Endothelial cell (in vitro differentiated cells): ENCODE measurements around the gene SLC2A2. TPM values are rescaled to one million over a fixed set of nuclear protein-coding genes. Genes with fewer than 3 reads are reported as not detected.

Experiments used
- DNase-seq: peaks from one replicate; pipeline ENCODE4 v3.0.0; 2021; ENCODE audit warnings: low spot score
- H3K27ac Mint-ChIP-seq: one replicate; pipeline ENCODE4 v1.8.0; 2021; ENCODE audit warnings: mixed read lengths, inconsistent platforms; ENCODE audit not compliant: unreplicated experiment
- H3K27me3 Mint-ChIP-seq: one replicate; pipeline ENCODE4 v1.8.0; 2021; ENCODE audit warnings: mild to moderate bottlenecking, moderate library complexity, mixed read lengths, inconsistent platforms; ENCODE audit not compliant: unreplicated experiment
- H3K36me3 Mint-ChIP-seq: one replicate; pipeline ENCODE4 v1.8.0; 2021; ENCODE audit warnings: mild to moderate bottlenecking, low read depth, mixed read lengths, inconsistent platforms; ENCODE audit not compliant: unreplicated experiment
- H3K4me1 Mint-ChIP-seq: one replicate; pipeline ENCODE4 v1.8.0; 2021; ENCODE audit warnings: mild to moderate bottlenecking, mixed read lengths, inconsistent platforms; ENCODE audit not compliant: unreplicated experiment
- H3K4me3 Mint-ChIP-seq: one replicate; pipeline ENCODE4 v1.8.0; 2021; ENCODE audit warnings: mild to moderate bottlenecking, mixed read lengths, inconsistent platforms; ENCODE audit not compliant: unreplicated experiment
- H3K9me3 Mint-ChIP-seq: one replicate; pipeline ENCODE4 v1.8.0; 2021; ENCODE audit warnings: mixed read lengths, inconsistent platforms; ENCODE audit not compliant: unreplicated experiment
- long read RNA-seq: library from polyadenylated mRNA; unstranded; transcript quantifications from one replicate; pipeline ENCODE4 v2.0.0, GENCODE V29; 2020; ENCODE audit not compliant: unreplicated experiment
- total RNA-seq: library from RNA; stranded (reverse); fragmentation: NEBNext Ultra II Directional; extraction: Animal tissue kit (Norgen Biotek cat#: 25700); gene quantifications from one replicate; pipeline ENCODE4 v1.2.1, GENCODE V29; 2021; ENCODE audit not compliant: unreplicated experiment
- TF ChIP-seq, protein P1 (sequence below): fragments of 200-600 bp; sonication (generic); IDR thresholded peaks from one replicate; pipeline ENCODE4 v1.5.0; 2021; ENCODE audit warnings: antibody characterized with exemption; ENCODE audit not compliant: unreplicated experiment

Gene SLC2A2
- not detected for total RNA-seq
- long read RNA-seq, result 0 reads

DNA sequence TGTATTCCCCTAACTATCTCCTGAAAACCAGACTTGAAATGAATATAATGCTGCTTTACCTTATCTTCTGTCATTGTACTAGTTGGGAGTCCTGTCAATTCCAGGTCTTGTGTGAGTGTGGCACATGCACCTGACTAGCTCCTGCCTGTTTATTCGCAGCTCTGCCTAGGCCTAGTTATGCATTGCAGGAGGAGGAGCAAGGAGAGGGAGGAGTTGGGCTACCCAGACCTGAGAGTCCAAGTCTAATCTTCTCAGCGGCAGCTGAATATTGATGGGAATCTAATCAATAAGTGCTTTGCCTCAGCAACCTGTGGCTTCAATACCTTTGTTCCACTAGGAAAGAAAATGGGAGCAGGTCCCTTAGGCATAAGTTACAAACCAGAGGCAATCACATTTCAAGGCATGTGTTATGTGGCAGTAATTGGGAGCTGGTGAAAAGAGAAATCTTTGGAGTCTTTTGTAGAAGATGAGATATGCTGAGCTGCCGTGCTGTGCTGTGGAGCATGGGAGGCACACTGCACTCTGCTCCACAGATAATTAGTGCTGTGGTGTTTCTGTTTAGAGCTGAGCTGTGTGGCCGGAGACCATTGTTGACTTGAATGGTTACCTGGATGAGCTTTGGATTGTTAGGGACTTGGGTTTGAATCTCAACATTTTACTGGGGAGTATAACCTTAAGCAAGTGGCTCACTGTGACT lies at the start of gene SLC2A2:
SLC2A2 (minus strand) TSS at position 124 of the 697 bp plus-strand sequence; CDS start at position 74, 50 bp downstream.
- Mint-ChIP-seq H3K27me3 (peaks cover 1% of the 10 kb centered on the region), H3K27ac (no peak within 1 kb of the TSS), H3K9me3 (no peaks in the 10 kb centered on the region), H3K4me1 (peaks cover 2% of the 10 kb centered on the region), H3K36me3 (no peaks in the 10 kb centered on the region), H3K4me3 (no peak within 1 kb of the TSS)
- no peak for DNase-seq
- TF ChIP-seq, protein P1, sequence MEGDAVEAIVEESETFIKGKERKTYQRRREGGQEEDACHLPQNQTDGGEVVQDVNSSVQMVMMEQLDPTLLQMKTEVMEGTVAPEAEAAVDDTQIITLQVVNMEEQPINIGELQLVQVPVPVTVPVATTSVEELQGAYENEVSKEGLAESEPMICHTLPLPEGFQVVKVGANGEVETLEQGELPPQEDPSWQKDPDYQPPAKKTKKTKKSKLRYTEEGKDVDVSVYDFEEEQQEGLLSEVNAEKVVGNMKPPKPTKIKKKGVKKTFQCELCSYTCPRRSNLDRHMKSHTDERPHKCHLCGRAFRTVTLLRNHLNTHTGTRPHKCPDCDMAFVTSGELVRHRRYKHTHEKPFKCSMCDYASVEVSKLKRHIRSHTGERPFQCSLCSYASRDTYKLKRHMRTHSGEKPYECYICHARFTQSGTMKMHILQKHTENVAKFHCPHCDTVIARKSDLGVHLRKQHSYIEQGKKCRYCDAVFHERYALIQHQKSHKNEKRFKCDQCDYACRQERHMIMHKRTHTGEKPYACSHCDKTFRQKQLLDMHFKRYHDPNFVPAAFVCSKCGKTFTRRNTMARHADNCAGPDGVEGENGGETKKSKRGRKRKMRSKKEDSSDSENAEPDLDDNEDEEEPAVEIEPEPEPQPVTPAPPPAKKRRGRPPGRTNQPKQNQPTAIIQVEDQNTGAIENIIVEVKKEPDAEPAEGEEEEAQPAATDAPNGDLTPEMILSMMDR, result no peak

DNA sequence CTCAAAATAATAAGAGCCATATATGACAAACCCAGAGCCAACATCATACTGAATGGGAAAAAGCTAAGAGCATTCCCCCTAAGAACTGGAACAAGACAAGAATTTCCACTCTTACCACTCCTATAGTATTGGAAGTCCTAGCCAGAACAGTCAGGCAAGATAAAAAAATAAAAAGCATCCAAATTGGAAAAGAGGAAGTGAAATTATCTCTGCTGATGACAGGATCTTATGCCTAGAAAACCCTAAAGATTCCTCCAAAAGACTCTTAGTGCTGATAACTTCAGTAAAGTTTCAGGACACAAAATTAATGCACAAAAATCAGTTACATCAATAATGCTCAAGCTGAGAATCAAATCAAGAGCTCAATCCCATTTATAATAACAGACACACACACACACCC lies 45.9 kb upstream of the SLC2A2 start:
- Mint-ChIP-seq H3K36me3 (peaks cover 25% of the 10 kb centered on the region), H3K4me1 (no peaks in the 10 kb centered on the region), H3K9me3 (no peaks in the 10 kb centered on the region), H3K27ac (no peak overlapping the region), H3K27me3 (no peaks in the 10 kb centered on the region), H3K4me3 (no peak overlapping the region)
- DNase-seq, result no peak
- TF ChIP-seq, protein P1, result no peak

DNA sequence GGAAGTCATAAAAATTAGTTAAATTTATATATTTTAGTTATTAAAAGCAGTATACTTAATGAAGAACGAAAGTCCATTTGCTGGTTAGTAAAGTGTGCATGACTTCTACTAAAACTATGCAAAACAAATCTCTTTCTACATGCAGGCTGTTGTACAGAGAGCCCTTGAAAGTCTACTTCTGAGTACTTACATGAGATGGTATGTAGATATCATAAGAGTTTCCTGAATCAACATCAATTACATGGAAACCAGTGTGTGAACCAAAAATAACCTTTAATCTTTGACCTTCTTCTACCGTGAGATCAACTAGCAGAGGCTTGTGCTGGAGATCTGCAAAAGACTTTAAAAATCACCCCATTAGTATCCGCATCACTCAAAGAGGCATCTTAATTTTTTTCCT lies 42.1 kb upstream of the SLC2A2 start:
- H3K9me3 Mint-ChIP-seq, result no peaks in the 10 kb centered on the region
- TF ChIP-seq, protein P1, result no peak
- H3K4me1 Mint-ChIP-seq, result no peaks in the 10 kb centered on the region
- no peaks in the 10 kb centered on the region for H3K27me3 Mint-ChIP-seq
- no peak overlapping the region for H3K4me3 Mint-ChIP-seq
- DNase-seq, result no peak
- no peak overlapping the region for H3K27ac Mint-ChIP-seq
- peaks cover 30% of the 10 kb centered on the region for H3K36me3 Mint-ChIP-seq

DNA sequence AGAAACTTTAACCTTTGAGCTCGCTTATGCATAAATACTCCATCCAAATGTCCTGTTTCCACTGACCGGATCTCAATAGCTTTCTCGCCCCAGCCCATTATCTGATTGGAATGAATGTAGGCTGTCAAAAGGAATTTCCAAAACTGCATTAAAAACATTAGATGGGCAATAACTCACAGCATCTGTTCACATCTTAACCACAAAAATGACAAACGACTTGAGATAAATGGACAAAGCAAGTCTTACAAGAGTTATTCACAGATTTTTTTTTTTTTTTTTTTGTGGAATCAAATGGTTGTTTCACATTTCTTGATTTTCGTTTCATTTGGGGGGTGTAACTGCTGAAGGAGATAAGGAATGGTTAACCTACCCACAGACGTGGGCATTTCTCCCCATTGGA lies 39.7 kb upstream of the SLC2A2 start:
- Mint-ChIP-seq H3K27me3 (no peaks in the 10 kb centered on the region), H3K36me3 (peaks cover 30% of the 10 kb centered on the region), H3K4me3 (no peak overlapping the region), H3K4me1 (no peaks in the 10 kb centered on the region), H3K27ac (no peak overlapping the region), H3K9me3 (no peaks in the 10 kb centered on the region)
- TF ChIP-seq, protein P1, result no peak
- no peak for DNase-seq

DNA sequence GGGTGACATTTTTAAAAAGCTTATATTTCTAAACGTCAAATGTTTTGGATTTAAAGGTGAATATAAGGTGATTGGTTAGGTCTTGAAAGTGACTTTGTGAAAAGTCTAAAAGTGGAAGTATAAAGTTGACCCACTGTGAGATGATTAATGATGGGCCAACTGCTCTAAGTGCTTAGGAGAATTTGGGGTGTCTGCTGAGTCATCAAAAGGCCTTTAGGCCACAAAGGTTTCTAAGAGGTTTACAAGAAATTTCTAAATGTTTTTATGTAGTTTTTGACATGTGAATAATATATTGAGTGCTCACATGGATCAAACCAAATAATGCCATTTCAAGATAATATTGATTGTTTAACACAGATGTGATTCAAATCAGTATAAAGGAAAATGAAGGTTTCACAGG lies 39.2 kb upstream of the SLC2A2 start:
- H3K27ac Mint-ChIP-seq, result no peak overlapping the region
- H3K4me3 Mint-ChIP-seq, result no peak overlapping the region
- DNase-seq, result no peak
- no peaks in the 10 kb centered on the region for H3K27me3 Mint-ChIP-seq
- no peaks in the 10 kb centered on the region for H3K4me1 Mint-ChIP-seq
- TF ChIP-seq, protein P1, result no peak
- H3K9me3 Mint-ChIP-seq, result no peaks in the 10 kb centered on the region
- peaks cover 30% of the 10 kb centered on the region for H3K36me3 Mint-ChIP-seq
